Measurements from ENCODE around the gene MLEC.
A peak's percentile ranks its signal among the peaks of the same experiment; 100 is the strongest.

DNA sequence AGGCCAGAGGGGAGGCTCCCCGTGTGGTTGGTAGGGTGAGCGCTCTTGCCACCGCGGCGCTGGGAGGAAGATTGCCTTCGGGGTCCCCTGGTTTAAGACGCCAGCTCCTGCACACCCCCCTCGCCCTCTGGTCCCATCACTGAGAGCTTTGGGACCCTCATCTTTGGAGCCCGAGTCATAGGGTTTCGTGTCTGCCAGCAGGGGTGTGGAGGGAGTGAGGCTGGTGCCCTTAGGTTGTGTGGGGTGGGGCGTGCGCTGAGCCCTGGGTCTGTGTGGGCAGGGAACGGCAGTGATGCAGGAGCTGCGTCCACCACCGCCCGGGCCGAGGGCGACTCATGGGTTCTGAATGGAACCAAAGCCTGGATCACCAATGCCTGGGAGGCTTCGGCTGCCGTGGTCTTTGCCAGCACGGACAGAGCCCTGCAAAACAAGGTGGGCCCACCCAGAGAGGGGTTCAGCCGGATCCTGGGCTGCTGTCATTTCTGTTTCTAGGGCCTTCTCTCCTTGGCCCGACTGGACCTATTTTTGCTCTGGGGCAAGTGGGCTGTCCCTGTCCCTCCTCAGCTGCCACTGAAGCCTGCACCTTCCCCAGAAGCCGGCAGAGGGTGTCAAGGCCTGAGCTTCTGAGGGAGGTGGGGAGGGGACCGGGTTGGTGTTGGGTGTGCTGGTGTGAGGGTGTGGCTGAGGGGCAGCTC, 50.8 kb downstream of the MLEC start:
- TF ChIP-seq EZH2 (IDR thresholded peaks at IDR 0.05; ENCODE audit: borderline replicate concordance) = no peak
- TF ChIP-seq, protein P1, sequence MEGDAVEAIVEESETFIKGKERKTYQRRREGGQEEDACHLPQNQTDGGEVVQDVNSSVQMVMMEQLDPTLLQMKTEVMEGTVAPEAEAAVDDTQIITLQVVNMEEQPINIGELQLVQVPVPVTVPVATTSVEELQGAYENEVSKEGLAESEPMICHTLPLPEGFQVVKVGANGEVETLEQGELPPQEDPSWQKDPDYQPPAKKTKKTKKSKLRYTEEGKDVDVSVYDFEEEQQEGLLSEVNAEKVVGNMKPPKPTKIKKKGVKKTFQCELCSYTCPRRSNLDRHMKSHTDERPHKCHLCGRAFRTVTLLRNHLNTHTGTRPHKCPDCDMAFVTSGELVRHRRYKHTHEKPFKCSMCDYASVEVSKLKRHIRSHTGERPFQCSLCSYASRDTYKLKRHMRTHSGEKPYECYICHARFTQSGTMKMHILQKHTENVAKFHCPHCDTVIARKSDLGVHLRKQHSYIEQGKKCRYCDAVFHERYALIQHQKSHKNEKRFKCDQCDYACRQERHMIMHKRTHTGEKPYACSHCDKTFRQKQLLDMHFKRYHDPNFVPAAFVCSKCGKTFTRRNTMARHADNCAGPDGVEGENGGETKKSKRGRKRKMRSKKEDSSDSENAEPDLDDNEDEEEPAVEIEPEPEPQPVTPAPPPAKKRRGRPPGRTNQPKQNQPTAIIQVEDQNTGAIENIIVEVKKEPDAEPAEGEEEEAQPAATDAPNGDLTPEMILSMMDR (IDR thresholded peaks at IDR 0.05; ENCODE audit: poor library complexity) = peak; percentile 11
